DND-41 (cell line): ENCODE results near the gene ACVRL1.

ENCODE experiments used
- ATAC-seq: fragments of 200-7000 bp; cut with Tn5 transposase; 3 replicates; pipeline ENCODE4 v1.9.1; 2021; ENCODE audit warnings: low read depth; ENCODE audit not compliant: insufficient read depth
- DNase-seq: peaks from one replicate; pipeline ENCODE4 v3.0.0-alpha.2; 2020
- H2AFZ ChIP-seq: 2 replicates; pipeline ENCODE4 v1.6.0; 2012; ENCODE audit warnings: low read depth, low read length
- H3K27ac ChIP-seq: 2 replicates; pipeline ENCODE4 v1.5.1; 2012; ENCODE audit warnings: low read length, inconsistent platforms
- H3K27me3 ChIP-seq: fragments of 200-600 bp; sonication (generic); 2 replicates; pipeline ENCODE4 v1.6.0; 2012; ENCODE audit warnings: low read length, mild to moderate bottlenecking, inconsistent platforms; ENCODE audit not compliant: insufficient read depth, poor library complexity
- H3K36me3 ChIP-seq: 2 replicates; pipeline ENCODE4 v1.5.1; 2012; ENCODE audit warnings: low read length, inconsistent platforms; ENCODE audit not compliant: insufficient read depth
- H3K4me1 ChIP-seq: 2 replicates; pipeline ENCODE4 v1.5.1; 2012; ENCODE audit warnings: mild to moderate bottlenecking, low read length; ENCODE audit not compliant: insufficient read depth
- H3K4me2 ChIP-seq: 2 replicates; pipeline ENCODE4 v1.6.0; 2012; ENCODE audit warnings: mild to moderate bottlenecking, moderate library complexity, low read length, inconsistent platforms; ENCODE audit not compliant: insufficient read depth
- H3K4me3 ChIP-seq, 2 experiments: fragments of 200-600 bp in 1 of 2; shearing (Covaris generic) in 1 of 2; 2 replicates each; pipeline ENCODE4 v1.5.1; 2012 to 2016; ENCODE audit warnings: inconsistent platforms in 2 of 2, low read length in 2 of 2, mild to moderate bottlenecking in 2 of 2, low read depth in 1 of 2, moderate library complexity in 1 of 2
- H3K79me2 ChIP-seq: 2 replicates; pipeline ENCODE4 v1.6.0; 2012; ENCODE audit warnings: low read length, inconsistent platforms; ENCODE audit not compliant: insufficient read depth
- H3K9ac ChIP-seq: 2 replicates; pipeline ENCODE4 v1.6.0; 2012; ENCODE audit warnings: low read depth, mild to moderate bottlenecking, inconsistent platforms, low read length, moderate library complexity
- H3K9me3 ChIP-seq: 2 replicates; pipeline ENCODE4 v1.5.1; 2012; ENCODE audit warnings: low read length, moderate library complexity, mild to moderate bottlenecking, inconsistent platforms; ENCODE audit not compliant: insufficient read depth, severe bottlenecking
- H4K20me1 ChIP-seq: 2 replicates; pipeline ENCODE4 v1.6.0; 2012; ENCODE audit warnings: low read length; ENCODE audit not compliant: insufficient read depth
- CTCF ChIP-seq: IDR thresholded peaks from 2 replicates; pipeline ENCODE4 v1.5.1; 2012; ENCODE audit warnings: borderline replicate concordance, low read length, moderate library complexity, mild to moderate bottlenecking; ENCODE audit not compliant: poor library complexity, severe bottlenecking; ENCODE audit errors: extremely low read depth
- EZH2 ChIP-seq: IDR thresholded peaks from 3 replicates; pipeline ENCODE4 v1.6.1; 2012; ENCODE audit warnings: borderline replicate concordance, low read depth, mild to moderate bottlenecking, moderate library complexity, low read length, inconsistent platforms; ENCODE audit not compliant: severe bottlenecking

Gene ACVRL1

GRCh38 chr12:51948066-51948465 lies 40.8 kb downstream of the ACVRL1 start:
- no peaks in the 10 kb centered on the region; the same call in 1 of the 2 replicates for H3K36me3 ChIP-seq
- H3K4me1 ChIP-seq = peaks cover 19% of the 10 kb centered on the region
- peaks cover 14% of the 10 kb centered on the region for H3K79me2 ChIP-seq
- DNase-seq = no peak
- H3K27me3 ChIP-seq = peaks cover 23% of the 10 kb centered on the region
- TF ChIP-seq CTCF (no peak), EZH2 (no peak)
- H3K4me3 ChIP-seq = no peak overlapping the region
- no peak for ATAC-seq
- H4K20me1 ChIP-seq = no peaks in the 10 kb centered on the region
- H3K9ac ChIP-seq = no peak overlapping the region
- H3K4me2 ChIP-seq = no peak overlapping the region
- no peak overlapping the region for H2AFZ ChIP-seq
- no peak overlapping the region for H3K27ac ChIP-seq
- peaks cover 14% of the 10 kb centered on the region for H3K9me3 ChIP-seq

GRCh38 chr12:51949342-51950030 lies 42.2 kb downstream of the ACVRL1 start:
- Histone ChIP-seq H3K4me2 (no peak overlapping the region), H3K27me3 (peaks cover 23% of the 10 kb centered on the region)

GRCh38 chr12:51950682-51951198 lies 43.4 kb downstream of the ACVRL1 start:
- peak overlapping the region; percentile 86 for H2AFZ ChIP-seq
- H3K79me2 ChIP-seq = peaks cover 40% of the 10 kb centered on the region
- peaks cover 38% of the 10 kb centered on the region for H3K4me1 ChIP-seq
- peak overlapping the region; percentile 17 to 92; a peak in 3 of 4 replicates for H3K4me3 ChIP-seq
- H4K20me1 ChIP-seq = 0 out of 2 replicates have a peak, but pooled peaks cover 3% of the 10 kb centered on the region
- H3K9me3 ChIP-seq = no peaks in the 10 kb centered on the region
- no peak for DNase-seq
- TF ChIP-seq CTCF (no peak), EZH2 (peak; percentile 79)
- H3K27ac ChIP-seq = peak overlapping the region; percentile 37; the same call in 1 of the 2 replicates
- H3K36me3 ChIP-seq = no peaks in the 10 kb centered on the region; the same call in 1 of the 2 replicates
- H3K4me2 ChIP-seq = peak overlapping the region; percentile 95
- peak overlapping the region; percentile 59 for H3K9ac ChIP-seq
- H3K27me3 ChIP-seq = peaks cover 23% of the 10 kb centered on the region
- ATAC-seq = no peak

More at GRCh38 chr12:51949342-51950030, 42.2 kb downstream of the ACVRL1 start:
- no peaks in the 10 kb centered on the region for H4K20me1 ChIP-seq
- no peak for DNase-seq
- H3K4me3 ChIP-seq = no peak overlapping the region
- H3K36me3 ChIP-seq = no peaks in the 10 kb centered on the region; the same call in 1 of the 2 replicates
- peaks cover 33% of the 10 kb centered on the region for H3K4me1 ChIP-seq
- no peak overlapping the region for H2AFZ ChIP-seq
- no peak overlapping the region for H3K27ac ChIP-seq
- H3K79me2 ChIP-seq = peaks cover 28% of the 10 kb centered on the region
- H3K9me3 ChIP-seq = peaks cover 8% of the 10 kb centered on the region
- TF ChIP-seq CTCF (no peak), EZH2 (no peak)
- no peak for ATAC-seq
- H3K9ac ChIP-seq = no peak overlapping the region
